GM18873 (cell line): Measurements from ENCODE around the gene DERL3.
"Not testable (repeated sequence)": the region's sequence is repeated elsewhere in the genome, so short reads cannot be mapped to it uniquely, and the experiment has no call there.

Experiments used
- ATAC-seq: cut with Tn5 transposase; IDR thresholded peaks from one replicate; pipeline ENCODE4 v1.9.1; 2021; ENCODE audit warnings: mild to moderate bottlenecking, moderate library complexity, moderate number of reproducible peaks; ENCODE audit not compliant: unreplicated experiment, low FRiP score

Gene DERL3

DNA sequence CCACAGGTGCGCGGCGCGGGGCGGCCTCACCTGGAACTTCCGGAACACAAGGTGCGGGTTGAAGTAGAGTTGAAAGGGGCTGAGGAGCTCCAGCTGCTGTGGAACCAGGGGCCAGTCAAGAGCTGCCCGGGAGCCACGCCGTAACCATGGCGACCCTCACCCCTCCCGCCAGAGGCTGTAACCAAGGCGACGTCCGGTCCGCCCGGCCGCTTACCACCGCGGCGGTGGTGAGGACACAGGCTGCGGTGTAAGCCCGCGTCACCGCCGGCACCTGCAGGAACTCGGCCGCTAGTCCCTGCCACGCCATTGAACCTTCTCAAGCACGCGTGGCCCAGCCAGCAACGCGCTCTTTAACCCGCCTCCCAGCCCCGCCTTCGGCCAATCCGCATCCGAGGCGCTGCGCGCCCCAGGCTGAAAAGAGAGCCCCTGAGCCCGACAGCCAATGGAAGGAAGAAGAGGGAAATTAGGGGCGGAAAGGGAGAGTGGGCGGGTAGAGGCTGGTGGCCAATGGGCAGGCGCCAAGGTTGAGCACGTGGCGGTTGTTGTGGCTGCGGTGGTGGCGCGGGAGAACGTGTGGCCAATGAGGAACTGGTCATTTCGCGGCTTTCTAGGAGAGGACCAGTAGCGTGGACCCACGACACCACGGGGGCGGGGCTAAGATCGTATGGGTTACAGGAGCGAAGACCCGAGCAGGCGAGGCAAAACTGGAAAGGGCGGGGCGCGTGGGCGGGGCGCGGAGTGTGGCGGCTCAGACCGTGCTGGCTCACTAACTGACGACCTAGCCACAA is at the start of gene DERL3:
TSS of gene DERL3 (minus strand) at position 326 of the 788 bp plus-strand sequence. CDS start at position 307, 19 bp downstream.
- peak; percentile 78 for ATAC-seq

DNA sequence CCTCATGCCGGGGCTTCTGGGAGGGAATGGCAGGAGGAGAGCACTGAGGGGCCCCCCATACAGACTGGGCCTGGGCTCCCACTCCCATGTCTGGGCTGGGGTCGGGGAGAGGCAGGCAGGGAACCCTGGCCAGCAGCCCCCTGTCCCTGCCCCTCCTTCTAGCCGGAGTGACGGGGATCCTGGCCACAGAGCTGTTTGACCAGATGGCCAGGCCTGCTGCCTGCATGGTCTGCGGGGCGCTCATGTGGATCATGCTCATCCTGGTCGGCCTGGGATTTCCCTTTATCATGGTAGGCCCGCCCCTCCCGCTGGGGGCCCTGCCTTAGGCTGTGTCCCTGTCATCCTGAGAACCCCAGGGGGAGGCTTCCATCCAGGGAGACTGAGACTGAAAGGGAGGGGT is 45.3 kb upstream of the DERL3 start:
- no peak for ATAC-seq

DNA sequence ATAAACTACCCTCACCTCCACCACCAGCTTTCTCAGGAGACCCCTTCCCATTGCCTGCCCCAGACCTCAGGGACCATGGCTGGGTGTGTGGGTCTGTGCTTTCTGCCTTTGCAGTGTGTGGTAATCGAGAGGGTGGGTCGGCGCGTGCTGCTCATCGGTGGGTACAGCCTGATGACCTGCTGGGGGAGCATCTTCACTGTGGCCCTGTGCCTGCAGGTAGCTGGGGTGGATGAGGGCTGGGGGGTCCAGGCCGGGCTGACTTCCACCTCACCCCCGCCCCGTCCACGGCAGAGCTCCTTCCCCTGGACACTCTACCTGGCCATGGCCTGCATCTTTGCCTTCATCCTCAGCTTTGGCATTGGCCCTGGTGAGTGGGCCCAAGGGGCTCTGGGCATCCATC is 44.9 kb upstream of the DERL3 start:
- no peak for ATAC-seq

DNA sequence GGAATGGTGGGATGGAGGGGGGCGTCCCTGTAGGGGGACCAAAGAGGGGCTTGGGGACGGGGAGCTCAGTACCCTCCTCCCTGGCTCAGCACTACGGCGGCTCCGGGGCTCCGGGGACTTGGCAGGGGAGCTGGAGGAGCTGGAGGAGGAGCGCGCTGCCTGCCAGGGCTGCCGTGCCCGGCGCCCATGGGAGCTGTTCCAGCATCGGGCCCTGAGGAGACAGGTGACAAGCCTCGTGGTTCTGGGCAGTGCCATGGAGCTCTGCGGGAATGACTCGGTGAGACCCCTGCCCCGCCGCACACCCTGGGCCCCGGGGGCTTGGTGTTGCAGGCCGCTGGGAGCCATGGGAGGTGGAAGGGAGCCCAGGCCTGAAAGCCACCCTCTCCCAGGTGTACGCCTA is 43.6 kb upstream of the DERL3 start:
- no peak for ATAC-seq

DNA sequence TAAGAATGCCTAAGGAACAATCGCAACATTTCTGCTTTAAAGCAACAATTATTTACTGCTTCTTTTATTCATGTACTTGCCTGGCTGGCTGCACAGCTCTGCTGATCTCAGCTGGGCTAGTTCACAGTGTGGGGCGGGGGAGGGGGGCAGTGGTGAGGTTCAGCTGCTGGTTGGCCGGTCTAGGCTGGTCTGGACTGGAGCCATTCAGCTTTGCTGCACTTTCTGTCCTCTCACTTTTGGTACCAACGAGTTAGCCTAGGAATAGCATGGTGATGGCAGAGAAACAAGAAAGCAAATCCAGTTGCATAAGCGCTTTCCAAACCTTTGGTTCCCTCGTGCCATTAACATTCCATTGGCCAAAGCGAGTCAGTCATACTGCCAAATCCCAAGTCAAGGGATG is 39.4 kb upstream of the DERL3 start:
- ATAC-seq = no peak

DNA sequence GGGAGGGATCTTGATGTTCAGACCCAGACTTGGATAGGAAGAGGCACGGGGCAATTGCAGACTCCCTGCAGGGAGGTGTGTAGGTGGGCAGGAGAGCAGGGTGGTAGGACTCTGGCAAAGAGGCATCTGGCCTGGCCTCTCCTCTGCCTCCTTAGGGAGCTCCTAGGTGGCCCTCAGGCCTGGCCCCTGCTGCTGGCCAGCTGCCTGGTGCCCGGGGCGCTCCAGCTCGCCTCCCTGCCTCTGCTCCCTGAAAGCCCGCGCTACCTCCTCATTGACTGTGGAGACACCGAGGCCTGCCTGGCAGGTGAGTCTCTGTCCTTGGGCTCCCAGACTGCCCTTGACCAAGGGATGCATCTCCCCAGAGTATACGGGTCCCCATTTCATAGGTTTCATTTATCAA is 38.8 kb upstream of the DERL3 start:
- ATAC-seq = no peak

DNA sequence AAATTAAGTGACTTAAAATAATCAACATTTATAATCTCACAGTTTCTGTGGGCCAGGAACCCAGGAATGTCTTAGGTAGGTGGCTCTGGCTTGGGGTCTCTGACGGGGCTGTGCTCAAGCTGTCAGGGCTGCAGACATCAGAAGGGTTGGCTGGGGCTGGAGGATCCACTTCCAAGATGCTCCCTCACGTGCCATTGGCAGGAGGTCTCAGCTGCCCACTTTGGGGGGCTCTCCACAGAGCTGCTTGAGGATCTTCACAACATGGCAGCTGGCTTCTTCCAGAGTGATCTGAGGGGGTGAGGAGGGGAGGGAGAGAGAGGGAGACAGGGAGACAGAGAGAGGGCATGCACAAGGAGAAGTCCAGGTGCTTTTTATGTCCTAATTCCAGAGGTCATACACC is 37.0 kb upstream of the DERL3 start:
- ATAC-seq = no peak

DNA sequence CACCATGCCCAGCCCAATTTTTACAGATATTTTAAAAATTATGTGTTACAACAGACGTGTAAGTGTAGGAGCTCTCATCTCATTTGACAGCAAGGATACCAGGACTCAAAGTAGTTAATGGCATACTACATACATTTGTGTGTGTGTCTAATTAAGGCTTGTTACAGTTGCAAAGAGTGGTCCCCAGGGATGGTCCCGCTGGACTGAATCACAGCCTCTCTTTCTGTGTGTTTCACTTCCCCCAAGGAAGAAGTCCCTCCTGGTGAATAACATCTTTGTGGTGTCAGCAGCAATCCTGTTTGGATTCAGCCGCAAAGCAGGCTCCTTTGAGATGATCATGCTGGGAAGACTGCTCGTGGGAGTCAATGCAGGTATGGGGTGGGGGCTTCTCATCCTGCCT is 36.1 kb upstream of the DERL3 start:
- no peak for ATAC-seq

DNA sequence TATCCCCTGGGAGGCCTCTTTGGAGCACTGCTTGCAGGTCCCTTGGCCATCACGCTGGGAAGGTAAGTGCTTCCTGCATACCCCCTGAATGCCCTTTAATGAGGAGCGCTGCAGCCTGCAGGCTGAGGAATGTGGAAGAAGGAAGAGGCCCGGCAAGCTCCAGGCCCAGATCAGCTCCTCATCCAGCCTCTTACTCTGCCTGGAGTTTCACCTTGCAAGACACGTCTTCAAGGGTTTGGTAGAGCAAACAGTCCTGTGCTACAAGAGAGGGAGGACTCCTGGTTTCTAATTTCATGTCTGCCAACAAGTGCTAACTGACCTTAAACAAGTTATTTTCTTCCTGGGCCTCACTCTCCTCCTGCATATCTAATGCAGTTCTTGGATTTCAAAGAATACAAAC is 29.8 kb upstream of the DERL3 start:
- ATAC-seq = no peak

DNA sequence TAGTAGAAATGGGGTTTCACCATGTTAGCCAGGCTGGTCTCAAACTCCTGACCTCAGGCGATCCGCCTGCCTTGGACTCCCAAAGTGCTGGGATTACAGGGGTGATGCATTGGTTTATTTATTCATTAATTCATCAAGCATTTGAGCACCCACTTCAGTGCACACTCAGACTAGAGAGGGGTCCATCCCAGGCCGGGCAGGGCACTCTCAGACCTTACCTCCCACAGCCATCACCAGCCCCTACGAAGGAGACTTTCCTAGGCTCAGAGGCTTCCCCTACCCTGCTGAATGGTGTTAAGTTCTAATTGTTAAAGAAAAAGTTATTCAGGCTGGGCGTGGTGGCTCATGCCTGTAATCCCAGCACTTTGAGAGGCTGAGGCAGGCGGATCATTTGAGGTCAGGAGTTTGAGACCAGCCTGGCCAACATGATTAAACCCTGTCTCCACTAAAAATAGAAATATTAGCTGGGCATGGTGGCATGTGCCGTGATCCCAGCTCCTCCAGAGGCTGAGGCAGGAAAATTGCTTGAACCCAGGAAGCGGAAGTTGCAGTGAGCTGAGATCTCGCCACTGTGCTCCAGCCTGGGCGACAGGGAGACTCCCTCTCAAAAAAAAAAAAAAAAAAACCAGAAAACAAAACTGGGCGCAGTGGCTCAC is 25.8 kb upstream of the DERL3 start:
- ATAC-seq = not testable (repeated sequence)

DNA sequence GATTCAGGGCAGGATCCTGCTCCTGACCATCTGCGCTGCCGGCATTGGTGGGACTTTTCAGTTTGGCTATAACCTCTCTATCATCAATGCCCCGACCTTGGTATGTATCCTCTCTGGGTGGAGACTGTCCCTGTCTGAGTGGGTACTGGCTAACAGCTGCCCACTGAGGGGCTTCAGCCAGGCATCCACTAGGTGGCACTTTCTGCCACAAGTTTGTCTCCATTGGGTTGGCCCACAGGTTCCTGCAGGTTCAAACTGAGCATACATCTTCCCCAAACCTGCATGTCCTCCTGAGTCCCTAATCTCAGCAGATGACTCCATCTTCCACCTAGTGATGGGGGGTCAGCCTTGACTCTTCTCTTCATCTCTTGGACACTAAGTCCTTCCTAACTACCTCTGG is 23.3 kb upstream of the DERL3 start:
- ATAC-seq = no peak

DNA sequence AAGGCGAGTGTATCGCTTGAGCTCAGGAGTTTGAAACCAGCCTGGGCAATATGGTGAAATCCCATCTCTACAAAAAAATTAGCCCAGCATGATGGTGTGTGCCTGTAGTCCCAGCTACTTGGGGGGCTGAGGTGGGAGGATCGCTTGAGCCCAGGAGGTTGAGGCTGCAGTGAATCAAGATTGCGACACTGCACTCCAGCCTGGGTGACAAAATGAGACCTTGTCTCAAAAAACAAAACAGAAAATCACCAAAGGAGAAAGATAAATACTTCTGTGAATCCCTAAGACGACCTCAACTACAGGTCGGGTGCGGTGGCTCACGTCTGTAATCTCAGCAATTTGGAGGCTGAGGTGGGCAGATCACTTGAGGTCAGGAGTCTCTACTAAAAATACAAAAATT is 21.4 kb upstream of the DERL3 start:
- not testable (repeated sequence) for ATAC-seq

DNA sequence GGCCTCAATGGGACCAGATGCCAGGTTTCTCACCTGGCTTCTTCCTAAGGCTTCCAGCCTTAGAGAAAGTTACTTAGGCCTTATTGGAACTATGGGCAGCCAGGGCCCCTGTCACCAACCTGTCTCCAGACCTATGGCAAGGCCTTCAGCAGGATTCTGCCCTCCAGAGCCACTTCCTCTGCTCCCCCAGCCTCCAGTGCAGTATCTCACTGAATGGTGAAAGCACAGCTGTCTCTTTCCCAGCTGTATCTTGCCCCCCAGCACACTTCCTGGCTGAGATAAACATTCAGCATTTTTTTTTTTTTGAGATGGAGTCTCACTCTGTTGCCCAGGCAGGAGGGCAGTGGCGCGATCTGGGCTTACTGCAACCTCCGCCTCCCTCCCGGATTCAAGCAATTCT is 20.4 kb upstream of the DERL3 start:
- ATAC-seq = no peak

DNA sequence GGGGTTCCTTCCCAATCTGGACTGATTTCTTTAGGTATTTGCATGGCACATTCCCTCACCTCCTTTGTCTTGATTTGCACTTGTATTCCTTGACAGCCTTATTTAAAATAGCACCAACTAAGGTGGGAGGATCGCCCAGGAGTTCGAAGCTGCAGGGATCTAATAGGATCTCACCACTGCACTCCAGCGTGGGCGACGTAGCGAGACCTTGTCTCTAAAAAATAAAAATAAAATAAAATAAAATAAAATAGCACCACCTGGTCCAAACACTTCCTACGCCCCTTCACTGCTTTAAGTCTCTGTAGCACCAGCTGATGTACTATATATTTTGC is 19.6 kb upstream of the DERL3 start:
- no peak for ATAC-seq

DNA sequence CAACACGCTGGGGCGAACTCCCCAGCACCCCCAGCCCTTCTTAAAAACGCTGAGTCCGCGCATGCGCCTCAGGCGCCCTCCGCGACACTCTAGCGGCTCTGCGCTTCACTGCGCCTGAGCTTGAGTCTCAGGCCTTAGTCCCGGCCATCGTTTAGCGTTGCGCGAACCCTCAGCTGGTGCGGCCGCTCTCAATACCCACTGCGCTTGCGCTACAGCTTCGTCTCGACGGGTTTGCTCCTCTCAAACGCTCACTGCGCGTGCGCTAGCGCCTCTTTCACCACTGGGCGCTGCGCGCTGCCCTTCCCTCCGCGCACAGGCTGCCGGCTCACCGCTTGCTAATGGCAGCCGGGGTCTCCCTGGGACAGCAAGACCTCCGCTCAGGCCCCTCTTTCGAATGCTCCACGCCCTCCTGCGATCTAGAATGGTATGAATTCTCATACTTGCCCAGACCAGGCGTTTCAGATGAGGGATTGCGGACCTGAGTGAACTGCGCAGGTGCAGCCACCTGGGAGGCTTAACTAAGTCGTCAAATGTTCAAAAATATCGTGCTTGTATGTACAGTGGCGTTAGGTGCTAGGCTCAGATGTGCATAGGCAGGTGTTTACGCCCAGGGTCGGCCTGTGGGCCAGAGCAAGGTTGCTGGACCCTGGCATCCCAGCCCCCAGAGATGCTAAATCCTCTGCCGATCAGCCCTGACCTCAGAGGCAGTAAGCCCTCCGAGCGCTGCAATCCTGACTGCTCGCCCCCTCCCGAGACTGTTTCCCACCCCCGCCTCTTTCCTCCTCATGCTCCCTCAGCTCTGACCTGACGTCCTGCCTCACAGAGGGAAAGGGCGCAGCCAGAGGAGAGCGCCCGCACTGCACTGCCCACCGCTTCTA is 19.0 kb upstream of the DERL3 start, which contains the start of gene SLC2A11:
TSS of gene SLC2A11 (plus strand) at position 270 of the 878 bp plus-strand sequence. CDS start at position 395, 125 bp downstream.
- peak; percentile 95 for ATAC-seq

DNA sequence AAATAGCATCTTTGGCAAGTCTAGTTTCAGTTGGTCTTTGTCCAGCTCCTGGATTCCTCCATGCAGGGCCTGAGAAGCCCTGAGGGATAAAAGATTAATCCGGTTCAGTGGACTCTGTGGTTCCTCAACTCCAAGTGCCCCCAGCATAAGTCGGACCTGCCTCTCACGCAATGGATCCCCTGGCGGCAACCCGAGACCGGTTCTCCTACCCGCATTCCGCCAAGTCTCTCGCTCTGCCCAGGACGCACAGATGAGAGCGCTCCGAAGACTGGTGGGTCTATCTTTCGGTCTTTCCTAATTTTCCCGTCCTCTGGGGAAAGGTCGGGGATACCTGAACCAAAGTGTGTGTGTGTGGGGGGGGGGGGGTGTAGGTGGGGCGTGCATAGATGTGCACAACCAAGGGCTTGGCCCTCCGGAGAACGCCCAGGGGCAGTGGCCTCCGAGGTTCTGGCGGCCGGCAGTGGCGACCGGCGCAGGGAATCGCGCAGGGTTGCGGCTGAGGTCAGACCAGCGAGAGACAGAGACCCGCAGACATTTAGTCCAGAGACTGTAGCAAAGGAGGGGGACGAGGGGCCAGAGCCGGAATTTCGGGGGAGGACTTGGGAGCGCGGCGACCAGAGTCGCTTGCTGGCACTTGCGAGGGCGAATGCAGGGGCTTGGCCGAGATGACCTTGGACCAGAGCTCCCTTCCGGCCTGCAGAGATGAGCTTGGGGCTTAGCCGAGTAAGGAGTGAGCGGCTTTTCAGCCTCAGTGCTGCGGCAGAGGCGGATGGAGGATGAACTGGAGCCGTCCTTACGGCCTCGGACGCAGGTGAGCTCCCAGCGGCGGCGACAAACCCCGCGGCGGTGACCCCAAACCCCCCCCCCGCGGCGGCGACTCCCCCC is 18.2 kb upstream of the DERL3 start:
- ATAC-seq = peak; percentile 38

DNA sequence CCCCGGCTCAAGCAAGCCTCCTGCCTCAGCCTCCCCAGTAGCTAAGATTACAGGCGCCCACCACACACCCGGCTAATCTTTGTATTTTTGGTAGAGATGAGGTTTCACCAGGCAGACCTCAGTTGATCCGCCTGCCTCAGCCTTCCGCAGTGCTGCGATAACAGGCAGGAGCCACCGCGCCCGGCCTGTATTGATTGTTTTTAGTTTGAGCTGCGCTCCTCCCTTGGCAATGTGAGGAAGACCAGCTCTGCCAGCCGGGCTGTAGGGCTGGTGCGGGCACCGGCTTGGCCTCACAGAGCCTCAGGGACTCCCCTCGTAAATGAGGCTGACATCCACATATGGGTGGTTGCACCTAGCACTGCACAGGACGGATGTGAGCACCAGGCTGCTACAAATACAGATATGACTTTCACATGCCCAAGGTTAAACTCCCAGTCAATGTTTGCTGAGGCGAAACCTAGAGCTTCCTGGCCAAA is 11.4 kb upstream of the DERL3 start:
- peak; percentile 61 for ATAC-seq

DNA sequence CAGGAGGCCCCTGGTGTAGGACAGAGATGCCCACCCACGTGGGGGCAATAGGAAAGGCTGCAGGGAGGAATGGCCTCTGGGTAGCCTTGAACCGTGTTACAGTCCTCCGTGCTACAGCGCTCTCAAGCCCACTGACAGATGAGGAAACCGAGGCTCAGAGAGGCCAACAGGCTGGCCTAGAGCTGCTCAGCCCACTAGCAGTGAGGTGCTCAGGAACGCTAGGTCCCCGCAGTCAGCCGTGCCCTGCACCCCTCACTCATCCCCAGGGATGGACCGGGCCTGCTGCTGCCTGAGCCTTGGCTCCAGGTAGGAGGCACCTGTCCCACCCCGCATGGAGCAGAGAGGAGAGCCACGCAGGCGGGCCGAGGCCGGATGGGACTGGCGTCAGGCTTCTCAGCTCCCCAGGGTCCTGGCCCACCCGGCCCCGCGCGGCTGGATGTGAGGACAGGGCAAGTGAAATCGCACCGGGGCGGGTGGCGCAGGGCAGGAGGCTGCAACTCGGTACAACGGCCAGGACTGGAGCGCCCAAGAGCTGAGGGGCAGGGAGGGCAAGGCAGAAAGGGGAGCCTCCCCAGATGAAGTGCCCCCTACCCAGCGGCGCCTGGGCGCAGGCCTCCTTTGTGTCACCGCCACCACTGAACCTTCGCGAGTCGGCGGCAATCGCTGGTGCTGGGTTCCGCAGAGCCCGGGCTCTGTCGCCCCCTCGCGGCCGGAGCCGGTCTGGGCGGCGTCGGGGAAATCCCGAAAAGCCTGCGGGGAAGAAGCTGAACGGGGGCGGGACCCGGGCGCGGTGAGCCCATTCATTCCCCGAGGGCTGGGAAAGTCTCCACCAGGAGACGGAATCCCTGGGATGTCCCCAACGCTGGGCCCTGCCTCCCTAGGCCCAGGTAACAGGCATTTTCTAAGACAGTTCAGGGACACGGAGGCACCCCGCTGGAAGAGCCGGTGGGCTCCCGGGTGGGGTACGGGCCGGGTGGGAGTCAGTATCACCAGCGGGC is 10.5 kb upstream of the DERL3 start:
- ATAC-seq = no peak
